BJ (cell line): ENCODE results near the gene PRKCA. TPM values are rescaled to one million over a fixed set of nuclear protein-coding genes. Genes with fewer than 3 reads are reported as not detected.

Source experiments
- CTCF ChIA-PET: fragments of 350-600 bp; formaldehyde crosslinking; extraction: SDS; loops from one replicate; lab custom pipeline; 2021; ENCODE audit warnings: antibody characterized with exemption, inconsistent platforms; lab: Yijun Ruan, JAX
- POLR2A ChIA-PET: fragments of 300-600 bp; sonication (Branson Sonifier 250); formaldehyde crosslinking; extraction: SDS; loops from one replicate; lab custom pipeline; 2021; ENCODE audit warnings: antibody characterized with exemption; lab: Charles Lee
- DNase-seq: peaks from one replicate; pipeline ENCODE4 v3.0.0-alpha.2; 2011; ENCODE audit warnings: low read depth
- H3K27me3 ChIP-seq: 2 replicates; pipeline ENCODE4 v1.6.0; 2011; ENCODE audit warnings: low read length; ENCODE audit not compliant: control insufficient read depth, insufficient read depth
- H3K36me3 ChIP-seq: 2 replicates; pipeline ENCODE4 v1.5.1; 2011; ENCODE audit warnings: low read length; ENCODE audit not compliant: control insufficient read depth, insufficient read depth
- H3K4me3 ChIP-seq: 2 replicates; pipeline ENCODE4 v1.5.1; 2011; ENCODE audit warnings: low read depth, mild to moderate bottlenecking, control low read depth, low read length
- CTCF ChIP-seq: IDR thresholded peaks from 2 replicates; pipeline ENCODE4 v1.5.1; 2011; ENCODE audit warnings: low read depth, mild to moderate bottlenecking, control low read depth, inconsistent platforms, low read length, moderate library complexity; ENCODE audit not compliant: insufficient read depth
- polyA plus RNA-seq: library from polyadenylated mRNA; depleted of rRNA; stranded (reverse); fragments of >200 nt; gene quantifications from 2 replicates; pipeline ENCODE4 v1.2.3, GENCODE V29; 2011

The PRKCA gene
- polyA plus RNA-seq, 1 experiment: 38.7 TPM

- H3K4me3 ChIP-seq: no peak overlapping the region
- no peaks in the 10 kb centered on the region for H3K36me3 ChIP-seq
- POLR2A ChIA-PET: no interaction called here
- DNase-seq: no peak
- CTCF ChIA-PET: no interaction called here
- TF ChIP-seq CTCF: no peak
- H3K27me3 ChIP-seq: no peaks in the 10 kb centered on the region
Observed at GRCh38 chr17:66423056-66423955, 120.9 kb downstream of the PRKCA start.

GRCh38 chr17:66425756-66426396 is 123.5 kb downstream of the PRKCA start:
- DNase-seq: no peak
- Histone ChIP-seq H3K4me3 (no peak overlapping the region), H3K27me3 (no peaks in the 10 kb centered on the region), H3K36me3 (no peaks in the 10 kb centered on the region)
- ChIA-PET CTCF (no interaction called here), POLR2A (no interaction called here)
- no peak for TF ChIP-seq CTCF

GRCh38 chr17:66426397-66427033 is 124.1 kb downstream of the PRKCA start:
- POLR2A ChIA-PET: no interaction called here
- Histone ChIP-seq H3K4me3 (no peak overlapping the region), H3K27me3 (no peaks in the 10 kb centered on the region), H3K36me3 (no peaks in the 10 kb centered on the region)
- DNase-seq: no peak
- CTCF ChIA-PET: no interaction called here
- TF ChIP-seq CTCF: no peak

GRCh38 chr17:66427134-66427533 is 124.7 kb downstream of the PRKCA start:
- Histone ChIP-seq H3K27me3 (no peaks in the 10 kb centered on the region), H3K4me3 (no peak overlapping the region), H3K36me3 (no peaks in the 10 kb centered on the region)
- ChIA-PET POLR2A (no interaction called here), CTCF (no interaction called here)
- TF ChIP-seq CTCF: no peak
- no peak for DNase-seq

- POLR2A ChIA-PET: no interaction called here
- no peak overlapping the region for H3K4me3 ChIP-seq
- H3K36me3 ChIP-seq: no peaks in the 10 kb centered on the region
- no peak for DNase-seq
- CTCF ChIA-PET: no interaction called here
- TF ChIP-seq CTCF: no peak
- H3K27me3 ChIP-seq: no peaks in the 10 kb centered on the region
Observed at GRCh38 chr17:66429680-66430079, 127.3 kb downstream of the PRKCA start.
